Tibial artery (tissue), 4 donors: ENCODE measurements around the gene KRT1.

Experiments
- DNase-seq, 2 donors: peaks; one replicate each; pipeline ENCODE4 v3.0.0-alpha.2; 2019
- H3K27ac ChIP-seq, 2 donors: fragments of 200-600 bp; sonication (generic) in 1 of 2; 1 replicate in 1 of 2; 2 replicates in 1 of 2; pipeline ENCODE4 v1.5.1; 2018 to 2019; ENCODE audit warnings: mild to moderate bottlenecking in 1 of 2
- H3K27me3 ChIP-seq, 2 donors: fragments of 200-600 bp; sonication (generic) in 1 of 2; one replicate each; pipeline versions ENCODE4 v1.5.1 to v1.6.0; 2016 to 2019
- H3K36me3 ChIP-seq, 3 donors: fragments of 200-600 bp; sonication (generic) in 2 of 3; one replicate each; pipeline ENCODE4 v1.5.1; 2016 to 2019; ENCODE audit warnings: mild to moderate bottlenecking in 2 of 3
- H3K4me1 ChIP-seq, 4 donors: fragments of 200-600 bp; sonication (generic) in 2 of 4; 1 replicate in 3 of 4; 2 replicates in 1 of 4; pipeline ENCODE4 v1.5.1; 2016 to 2019
- H3K4me3 ChIP-seq, 2 donors: fragments of 200-600 bp; sonication (generic) in 1 of 2; 1 replicate in 1 of 2; 2 replicates in 1 of 2; pipeline ENCODE4 v1.5.1; 2018 to 2019; ENCODE audit warnings: mild to moderate bottlenecking in 2 of 2
- H3K9me3 ChIP-seq, 3 donors: fragments of 200-600 bp; sonication (generic) in 1 of 3; one replicate each; pipeline ENCODE4 v1.5.1; 2016 to 2019
- intact Hi-C: fragments of 100-400 bp; cut with DNase I; formaldehyde crosslinking; loops from one replicate; pipeline ENCODE4 v1.15.0; 2023; ENCODE audit warnings: low total_unique reads
- TF ChIP-seq, protein P1 (sequence below), 2 experiments: fragments of 200-600 bp in 1 of 2; fragments of 450-650 bp in 1 of 2; IDR thresholded peaks; one replicate each; pipeline ENCODE4 v1.5.1; 2017 to 2019; ENCODE audit warnings: antibody characterized with exemption in 2 of 2, mild to moderate bottlenecking in 1 of 2, moderate library complexity in 1 of 2

KRT1 gene

DNA sequence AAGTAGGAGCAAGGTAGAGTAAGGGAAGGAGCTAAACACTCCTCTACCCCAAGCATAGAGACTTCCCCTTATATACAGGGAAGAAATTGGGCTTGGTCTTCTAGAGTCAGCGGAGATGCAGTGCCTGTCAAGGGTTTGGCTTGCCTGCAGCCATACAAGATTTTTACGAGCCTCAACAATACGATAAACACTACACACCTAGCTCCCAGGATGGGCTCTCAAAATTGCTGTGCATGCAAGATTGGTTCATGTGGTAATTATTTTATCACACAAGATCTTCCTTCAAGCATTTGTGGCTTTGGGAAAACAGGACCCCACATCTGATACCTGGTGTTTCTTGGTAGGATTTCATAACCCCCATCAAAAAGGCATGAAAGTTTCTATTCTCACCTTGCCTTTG, at the start of gene KRT1:
Gene KRT1, minus strand, starts transcription at position 45 of the 400 bp plus-strand sequence. CDS start 59 bp downstream, outside the sequence.
- H3K27ac ChIP-seq: no peak within 1 kb of the TSS
- TF ChIP-seq, protein P1, sequence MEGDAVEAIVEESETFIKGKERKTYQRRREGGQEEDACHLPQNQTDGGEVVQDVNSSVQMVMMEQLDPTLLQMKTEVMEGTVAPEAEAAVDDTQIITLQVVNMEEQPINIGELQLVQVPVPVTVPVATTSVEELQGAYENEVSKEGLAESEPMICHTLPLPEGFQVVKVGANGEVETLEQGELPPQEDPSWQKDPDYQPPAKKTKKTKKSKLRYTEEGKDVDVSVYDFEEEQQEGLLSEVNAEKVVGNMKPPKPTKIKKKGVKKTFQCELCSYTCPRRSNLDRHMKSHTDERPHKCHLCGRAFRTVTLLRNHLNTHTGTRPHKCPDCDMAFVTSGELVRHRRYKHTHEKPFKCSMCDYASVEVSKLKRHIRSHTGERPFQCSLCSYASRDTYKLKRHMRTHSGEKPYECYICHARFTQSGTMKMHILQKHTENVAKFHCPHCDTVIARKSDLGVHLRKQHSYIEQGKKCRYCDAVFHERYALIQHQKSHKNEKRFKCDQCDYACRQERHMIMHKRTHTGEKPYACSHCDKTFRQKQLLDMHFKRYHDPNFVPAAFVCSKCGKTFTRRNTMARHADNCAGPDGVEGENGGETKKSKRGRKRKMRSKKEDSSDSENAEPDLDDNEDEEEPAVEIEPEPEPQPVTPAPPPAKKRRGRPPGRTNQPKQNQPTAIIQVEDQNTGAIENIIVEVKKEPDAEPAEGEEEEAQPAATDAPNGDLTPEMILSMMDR (IDR thresholded peaks at IDR 0.05): no peak
- intact Hi-C loops: no loop called here
- no peaks in the 10 kb centered on the region for H3K9me3 ChIP-seq
- H3K4me3 ChIP-seq: no peak within 1 kb of the TSS
- peaks cover 0 to 18% of the 10 kb centered on the region in 2 donors for H3K27me3 ChIP-seq
- H3K36me3 ChIP-seq: no peaks in the 10 kb centered on the region
- H3K4me1 ChIP-seq: no peaks in the 10 kb centered on the region
- no peak for DNase-seq

DNA sequence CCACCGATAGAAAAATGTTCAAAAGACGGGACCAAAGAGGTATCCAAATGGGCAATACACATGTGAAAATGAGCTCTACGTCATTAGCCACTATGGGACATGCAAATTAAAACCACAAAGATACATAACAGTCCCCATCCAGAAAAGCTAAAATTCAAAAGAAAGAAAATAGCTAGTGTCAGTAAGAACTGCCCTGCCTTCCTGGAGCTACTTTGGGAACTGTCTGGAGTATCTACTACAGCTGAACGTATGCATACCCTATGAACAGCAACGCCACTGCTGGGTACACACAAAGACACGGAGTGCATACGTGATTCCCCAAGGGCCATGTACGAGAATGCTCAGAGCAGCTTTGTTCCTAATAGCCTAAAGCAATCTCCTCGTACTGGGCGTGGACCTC, 48.9 kb upstream of the KRT1 start:
- no peaks in the 10 kb centered on the region for H3K36me3 ChIP-seq
- no peak overlapping the region for H3K27ac ChIP-seq
- no peaks in the 10 kb centered on the region for H3K9me3 ChIP-seq
- TF ChIP-seq, protein P1 (IDR thresholded peaks at IDR 0.05): no peak
- no peak overlapping the region for H3K4me3 ChIP-seq
- intact Hi-C loops: no loop called here
- H3K27me3 ChIP-seq: peaks cover 0 to 20% of the 10 kb centered on the region in 2 donors
- H3K4me1 ChIP-seq: no peaks in the 10 kb centered on the region
- no peak for DNase-seq

DNA sequence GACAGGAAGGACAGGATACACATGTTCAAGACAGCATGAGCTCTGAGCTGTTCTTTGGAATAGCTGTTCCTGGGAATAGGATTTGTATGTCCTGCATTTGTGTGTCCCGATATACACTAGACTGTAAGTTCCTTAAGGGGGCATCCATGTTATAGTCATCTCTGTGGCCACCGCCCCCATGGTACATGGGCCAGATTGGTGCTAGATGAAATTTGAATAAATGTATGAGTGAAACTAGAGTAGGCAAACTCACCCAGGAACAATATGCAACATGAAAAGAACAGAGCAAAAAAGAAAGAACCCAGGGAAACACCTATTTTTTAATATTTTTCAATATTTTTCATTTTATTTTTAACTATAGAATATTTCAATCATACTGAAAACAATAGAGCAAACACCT, 48.2 kb upstream of the KRT1 start:
- Histone ChIP-seq H3K27ac (no peak overlapping the region), H3K4me3 (no peak overlapping the region), H3K9me3 (no peaks in the 10 kb centered on the region), H3K27me3 (peaks cover 0 to 16% of the 10 kb centered on the region in 2 donors), H3K4me1 (no peaks in the 10 kb centered on the region), H3K36me3 (no peaks in the 10 kb centered on the region)
- intact Hi-C loops: no loop called here
- no peak for DNase-seq
- TF ChIP-seq, protein P1 (IDR thresholded peaks at IDR 0.05): no peak

DNA sequence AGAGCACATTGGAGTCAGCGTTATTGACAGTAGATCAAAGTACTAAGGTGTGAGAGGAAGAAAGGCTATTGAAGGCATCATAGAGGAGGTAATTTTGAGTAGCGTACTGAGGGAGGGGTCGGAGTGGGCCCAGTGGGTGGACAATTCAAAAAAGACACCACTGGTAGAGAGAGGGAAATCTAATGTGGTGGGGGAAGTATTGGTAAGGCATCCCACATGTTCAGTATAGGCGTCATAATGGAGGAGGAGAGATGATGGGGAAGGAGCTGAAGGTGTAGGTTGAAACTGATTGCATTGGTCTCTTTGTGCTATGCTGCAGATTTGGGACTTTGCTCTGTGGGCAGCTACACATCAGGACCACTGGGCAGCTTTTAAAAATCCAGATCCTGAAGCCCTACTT, 46.8 kb upstream of the KRT1 start:
- TF ChIP-seq, protein P1 (IDR thresholded peaks at IDR 0.05): no peak
- H3K9me3 ChIP-seq: no peaks in the 10 kb centered on the region
- no peak overlapping the region for H3K27ac ChIP-seq
- H3K36me3 ChIP-seq: no peaks in the 10 kb centered on the region
- peaks cover 0 to 13% of the 10 kb centered on the region in 2 donors for H3K27me3 ChIP-seq
- intact Hi-C loops: no loop called here
- no peaks in the 10 kb centered on the region for H3K4me1 ChIP-seq
- DNase-seq: no peak
- no peak overlapping the region for H3K4me3 ChIP-seq

DNA sequence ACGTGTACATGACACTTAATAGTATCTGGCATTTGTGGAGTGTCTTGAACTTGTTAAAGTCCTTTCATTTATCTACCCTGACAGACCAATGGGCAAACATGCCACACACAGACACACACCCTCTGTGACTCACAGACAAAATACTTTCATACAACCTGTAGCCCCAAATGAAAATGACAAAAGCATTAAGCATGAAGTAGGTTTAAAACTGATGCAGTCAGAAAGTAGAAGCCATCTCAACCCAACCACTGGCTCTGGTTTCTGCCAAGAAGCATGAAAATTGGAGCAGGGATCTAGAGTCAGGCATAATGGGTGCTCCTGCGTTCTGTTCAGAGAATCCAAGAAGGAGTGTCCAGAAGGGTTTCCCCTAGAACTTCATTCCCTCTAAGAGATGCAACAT, 46.2 kb upstream of the KRT1 start:
- TF ChIP-seq, protein P1 (IDR thresholded peaks at IDR 0.05): no peak
- intact Hi-C loops: no loop called here
- no peak overlapping the region for H3K4me3 ChIP-seq
- H3K9me3 ChIP-seq: no peaks in the 10 kb centered on the region
- H3K27ac ChIP-seq: no peak overlapping the region
- H3K27me3 ChIP-seq: peaks cover 0 to 13% of the 10 kb centered on the region in 2 donors
- H3K4me1 ChIP-seq: no peaks in the 10 kb centered on the region
- H3K36me3 ChIP-seq: no peaks in the 10 kb centered on the region
- no peak for DNase-seq

DNA sequence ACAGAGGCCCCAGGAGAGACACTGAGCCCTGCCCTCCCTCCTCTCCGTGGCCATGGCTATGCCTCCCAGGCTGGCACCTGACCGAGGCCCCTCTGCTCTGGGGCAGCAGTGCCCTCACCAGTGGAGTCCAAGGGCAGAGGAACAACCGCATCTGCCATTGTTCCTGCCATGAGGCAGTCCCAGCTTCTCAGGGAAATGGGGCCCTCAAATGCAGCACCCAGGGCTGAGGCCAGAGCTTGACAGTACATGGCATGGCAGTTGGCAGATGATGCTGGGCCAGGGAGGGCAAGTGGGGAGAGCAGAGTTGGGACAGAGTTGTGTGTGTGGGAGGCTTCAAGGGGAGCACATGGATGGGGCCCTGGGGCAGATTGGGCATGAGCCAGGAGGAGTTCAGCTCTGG, 44.2 kb upstream of the KRT1 start:
- intact Hi-C loops: no loop called here
- Histone ChIP-seq H3K4me3 (no peak overlapping the region), H3K36me3 (no peaks in the 10 kb centered on the region), H3K27me3 (peaks cover 0 to 17% of the 10 kb centered on the region in 2 donors), H3K4me1 (no peaks in the 10 kb centered on the region), H3K9me3 (no peaks in the 10 kb centered on the region), H3K27ac (no peak overlapping the region)
- DNase-seq: no peak
- TF ChIP-seq, protein P1 (IDR thresholded peaks at IDR 0.05): no peak
